ENCODE data around the gene FGR. TPM values are rescaled to one million over a fixed set of nuclear protein-coding genes. Genes with fewer than 3 reads are reported as not detected.

FGR gene
- total and polyA plus RNA-seq, 2 donors (not counting 1 experiment from before 2014, with no cell fraction given) = 57.0 to 295 TPM

DNA sequence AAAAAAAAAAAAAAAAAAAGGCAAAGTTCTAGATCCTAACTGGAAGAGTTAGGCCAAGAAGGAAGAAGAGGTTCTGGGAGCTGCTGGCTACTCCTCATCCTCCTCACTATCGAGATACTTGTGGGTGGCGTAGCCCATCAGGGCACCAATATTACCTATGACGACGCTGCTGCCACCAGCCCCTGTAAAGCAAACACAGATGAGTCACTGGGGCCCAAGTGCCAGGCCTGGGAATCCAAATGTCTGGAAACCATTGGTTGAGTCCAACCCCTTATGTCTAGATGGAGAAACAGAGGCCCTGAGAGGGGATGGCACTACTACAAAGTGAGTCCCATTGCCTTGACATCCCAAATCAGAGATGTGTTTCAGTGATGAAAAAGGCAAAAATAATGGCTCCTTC lies 31.3 kb upstream of the FGR start:
- DNase-seq (no peak), ATAC-seq (ENCODE audit: low read depth) (no peak)
- Histone ChIP-seq H3K9me3 (ENCODE audit: control extremely low read depth in 1 of 3, control insufficient read depth in 2 of 3, insufficient read depth in 1 of 3, low read length in 2 of 3) (no peaks in the 10 kb centered on the region), H3K4me1 (ENCODE audit: control insufficient read depth in 2 of 2, insufficient read depth in 2 of 2, low read length in 2 of 2) (peaks cover 18 to 30% of the 10 kb centered on the region in 2 donors), H3K4me2 (replicated peaks; ENCODE audit: low read depth, low read length, poor library complexity, severe bottlenecking) (no peak overlapping the region), H3K79me2 (ENCODE audit: control insufficient read depth, insufficient read depth, low read length) (peaks cover 9% of the 10 kb centered on the region), H3K27ac (ENCODE audit: low read length in 2 of 2) (no peak overlapping the region), H3K4me3 (ENCODE audit: control extremely low read depth in 1 of 5, extremely low read depth in 1 of 5, insufficient read depth in 1 of 5, low read depth in 2 of 5, low read length in 4 of 5) (no peak overlapping the region), H3K36me3 (replicated peaks in 1 of 2; ENCODE audit: control extremely low read depth in 1 of 2, control insufficient read depth in 1 of 2, extremely low read depth in 1 of 2, insufficient read depth in 2 of 2, low read length in 1 of 2) (peaks cover 0 to 1% of the 10 kb centered on the region in 2 experiments), H3K9ac (ENCODE audit: low read length) (no peak overlapping the region), H4K20me1 (ENCODE audit: control insufficient read depth, insufficient read depth, low read length, poor library complexity, severe bottlenecking) (no peaks in the 10 kb centered on the region), H3K27me3 (replicated peaks in 1 of 4; ENCODE audit: control extremely low read depth in 1 of 4, control insufficient read depth in 3 of 4, insufficient read depth in 4 of 4, low read length in 3 of 4) (no peaks in the 10 kb centered on the region), H2AFZ (ENCODE audit: insufficient read depth, low read depth, low read length, poor library complexity, severe bottlenecking) (no peak overlapping the region)
- no peak overlapping the region for H3K4me3 Mint-ChIP-seq
- ChIA-PET POLR2A (interaction anchor here (0.6 kb wide), 1 partner anchor 30 kb away, joined by 5 read pairs; no protein-coding TSS in a partner anchor), CTCF (interaction anchor here (0.6 to 8.8 kb wide), 8 partner anchors 9 to 366 kb away, joined by 3 to 473 read pairs (median 4); partner anchors contain the start of gene AHDC1)
- H3K27me3 Mint-ChIP-seq = no peaks in the 10 kb centered on the region
- no peak for TF ChIP-seq EZH2 (IDR thresholded peaks at IDR 0.05; ENCODE audit: borderline replicate concordance, insufficient read depth, low read depth, low read length, poor library complexity, severe bottlenecking)
- TF ChIP-seq, protein P1, sequence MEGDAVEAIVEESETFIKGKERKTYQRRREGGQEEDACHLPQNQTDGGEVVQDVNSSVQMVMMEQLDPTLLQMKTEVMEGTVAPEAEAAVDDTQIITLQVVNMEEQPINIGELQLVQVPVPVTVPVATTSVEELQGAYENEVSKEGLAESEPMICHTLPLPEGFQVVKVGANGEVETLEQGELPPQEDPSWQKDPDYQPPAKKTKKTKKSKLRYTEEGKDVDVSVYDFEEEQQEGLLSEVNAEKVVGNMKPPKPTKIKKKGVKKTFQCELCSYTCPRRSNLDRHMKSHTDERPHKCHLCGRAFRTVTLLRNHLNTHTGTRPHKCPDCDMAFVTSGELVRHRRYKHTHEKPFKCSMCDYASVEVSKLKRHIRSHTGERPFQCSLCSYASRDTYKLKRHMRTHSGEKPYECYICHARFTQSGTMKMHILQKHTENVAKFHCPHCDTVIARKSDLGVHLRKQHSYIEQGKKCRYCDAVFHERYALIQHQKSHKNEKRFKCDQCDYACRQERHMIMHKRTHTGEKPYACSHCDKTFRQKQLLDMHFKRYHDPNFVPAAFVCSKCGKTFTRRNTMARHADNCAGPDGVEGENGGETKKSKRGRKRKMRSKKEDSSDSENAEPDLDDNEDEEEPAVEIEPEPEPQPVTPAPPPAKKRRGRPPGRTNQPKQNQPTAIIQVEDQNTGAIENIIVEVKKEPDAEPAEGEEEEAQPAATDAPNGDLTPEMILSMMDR (IDR thresholded peaks at IDR 0.05) = no peak
- peaks cover 34% of the 10 kb centered on the region for H3K4me1 Mint-ChIP-seq
- intact Hi-C loops (cut with micrococcal nuclease) = loop anchor here (10.0 kb wide), 1 partner anchor 561 kb away; no protein-coding TSS in a partner anchor
- 100% methylated on average over 4 of the region's 4 CpGs for WGBS (ENCODE audit: insufficient coverage)
- no peaks in the 10 kb centered on the region for H3K9me3 Mint-ChIP-seq (ENCODE audit: insufficient read depth)
- H3K27ac Mint-ChIP-seq = no peak overlapping the region

DNA sequence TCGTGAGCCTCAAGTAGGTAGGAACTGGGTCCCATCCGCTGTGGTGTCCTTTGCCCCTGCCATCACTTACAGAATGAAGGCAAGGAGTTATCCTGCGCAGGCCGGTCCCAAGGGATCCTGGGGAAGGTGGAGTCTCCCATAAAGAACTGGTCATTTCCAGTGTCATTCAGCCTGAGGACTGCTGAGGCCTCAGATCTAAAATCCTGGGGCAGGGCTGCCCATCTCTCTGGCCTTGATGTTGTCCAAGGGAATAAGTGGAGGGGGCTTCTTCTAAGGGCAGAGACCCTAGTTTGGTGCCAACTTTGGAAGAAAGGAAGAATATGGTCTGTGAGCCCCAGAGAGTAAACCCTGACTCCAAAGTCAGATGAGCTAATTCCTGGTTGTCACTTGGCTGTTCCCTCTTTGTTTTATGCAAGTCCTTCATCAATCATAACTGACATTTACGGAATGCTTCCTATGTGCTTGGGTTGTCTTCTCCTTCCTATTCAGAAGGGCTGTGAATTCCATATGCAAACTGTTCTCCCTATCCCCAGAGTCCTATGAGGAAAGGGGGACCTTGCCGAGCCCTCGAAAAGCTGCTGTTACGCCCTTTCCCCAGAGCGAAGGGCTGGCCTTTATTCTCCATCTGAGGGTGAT lies 30.1 kb upstream of the FGR start:
- no peak overlapping the region for H3K4me3 Mint-ChIP-seq
- ChIA-PET CTCF (interaction anchor here (1.2 to 8.8 kb wide), 11 partner anchors 12 to 365 kb away, joined by 3 to 473 read pairs (median 5); partner anchors contain the start of genes AHDC1 and STX12), POLR2A (no interaction called here)
- H3K9me3 ChIP-seq (ENCODE audit: control extremely low read depth in 1 of 3, control insufficient read depth in 2 of 3, insufficient read depth in 1 of 3, low read length in 2 of 3) = no peaks in the 10 kb centered on the region
- intact Hi-C loops (cut with micrococcal nuclease) = loop anchor here (10.0 kb wide), 1 partner anchor 560 kb away; no protein-coding TSS in a partner anchor
- H3K4me1 Mint-ChIP-seq = peaks cover 41% of the 10 kb centered on the region
- TF ChIP-seq, protein P1 (IDR thresholded peaks at IDR 0.05) = no peak
- no peak for TF ChIP-seq EZH2 (IDR thresholded peaks at IDR 0.05; ENCODE audit: borderline replicate concordance, insufficient read depth, low read depth, low read length, poor library complexity, severe bottlenecking)
- H3K4me3 ChIP-seq (ENCODE audit: control extremely low read depth in 1 of 5, extremely low read depth in 1 of 5, insufficient read depth in 1 of 5, low read depth in 2 of 5, low read length in 4 of 5) = no peak overlapping the region
- H3K27ac ChIP-seq (ENCODE audit: low read length in 2 of 2) = no peak overlapping the region
- H4K20me1 ChIP-seq (ENCODE audit: control insufficient read depth, insufficient read depth, low read length, poor library complexity, severe bottlenecking) = no peaks in the 10 kb centered on the region
- ATAC-seq (ENCODE audit: low read depth) (no peak), DNase-seq (no peak)
- peaks cover 0 to 1% of the 10 kb centered on the region in 2 experiments for H3K36me3 ChIP-seq (replicated peaks in 1 of 2; ENCODE audit: control extremely low read depth in 1 of 2, control insufficient read depth in 1 of 2, extremely low read depth in 1 of 2, insufficient read depth in 2 of 2, low read length in 1 of 2)
- H3K27me3 Mint-ChIP-seq = no peaks in the 10 kb centered on the region
- no peak overlapping the region for H2AFZ ChIP-seq (ENCODE audit: insufficient read depth, low read depth, low read length, poor library complexity, severe bottlenecking)
- no peak overlapping the region for H3K4me2 ChIP-seq (replicated peaks; ENCODE audit: low read depth, low read length, poor library complexity, severe bottlenecking)
- no peak overlapping the region for H3K9ac ChIP-seq (ENCODE audit: low read length)
- no peaks in the 10 kb centered on the region for H3K27me3 ChIP-seq (replicated peaks in 1 of 4; ENCODE audit: control extremely low read depth in 1 of 4, control insufficient read depth in 3 of 4, insufficient read depth in 4 of 4, low read length in 3 of 4)
- H3K9me3 Mint-ChIP-seq (ENCODE audit: insufficient read depth) = no peaks in the 10 kb centered on the region
- H3K4me1 ChIP-seq (ENCODE audit: control insufficient read depth in 2 of 2, insufficient read depth in 2 of 2, low read length in 2 of 2) = peaks cover 28 to 42% of the 10 kb centered on the region in 2 donors
- no peak overlapping the region for H3K27ac Mint-ChIP-seq
- peaks cover 9% of the 10 kb centered on the region for H3K79me2 ChIP-seq (ENCODE audit: control insufficient read depth, insufficient read depth, low read length)
- 100% methylated on average over 9 of the region's 9 CpGs for WGBS (ENCODE audit: insufficient coverage)
